ENCODE data around the gene SUN2.

Gene SUN2

DNA sequence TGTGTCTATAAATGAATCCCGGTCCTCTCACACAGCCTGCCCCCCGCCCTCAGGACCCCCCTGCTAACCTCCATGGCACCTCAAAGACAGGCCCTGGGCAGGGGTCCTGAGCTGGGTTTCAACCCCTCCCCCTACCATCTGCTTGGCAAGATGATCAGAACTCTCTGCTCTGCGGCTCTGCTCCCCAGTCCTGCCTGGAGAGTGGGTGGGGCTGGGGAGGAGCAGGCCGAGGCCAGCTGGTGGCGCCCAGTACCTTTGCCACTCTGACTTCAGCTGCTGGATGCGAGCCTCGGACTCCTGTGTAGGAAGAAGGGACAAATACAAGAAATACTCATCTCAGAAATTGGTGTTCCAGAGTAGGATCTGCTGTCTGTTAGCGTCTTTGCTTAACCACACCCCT is 15.0 kb downstream of the SUN2 start:
- TF ChIP-seq TCF12 (IDR thresholded peaks at IDR 0.05; ENCODE audit: low read depth) (no peak), NFIC (IDR thresholded peaks at IDR 0.05) (no peak), FOXM1 (IDR thresholded peaks at IDR 0.05; ENCODE audit: borderline replicate concordance, low read depth) (no peak), TEAD4 (IDR thresholded peaks at IDR 0.05) (no peak), REST (IDR thresholded peaks at IDR 0.05; ENCODE audit: low read depth) (no peak), EGR1 (IDR thresholded peaks at IDR 0.05) (no peak), TAF1 (IDR thresholded peaks at IDR 0.05; ENCODE audit: low read depth) (no peak), RAD21 (IDR thresholded peaks at IDR 0.05; ENCODE audit: low read depth) (no peak), ZBTB7A (IDR thresholded peaks at IDR 0.05; ENCODE audit: low read depth) (no peak), CREB1 (IDR thresholded peaks at IDR 0.05; ENCODE audit: low read depth) (no peak), CEBPB (IDR thresholded peaks at IDR 0.05) (no peak), YY1 (IDR thresholded peaks at IDR 0.05; ENCODE audit: low read depth) (no peak), EP300 (IDR thresholded peaks at IDR 0.05; ENCODE audit: borderline replicate concordance) (no peak)

DNA sequence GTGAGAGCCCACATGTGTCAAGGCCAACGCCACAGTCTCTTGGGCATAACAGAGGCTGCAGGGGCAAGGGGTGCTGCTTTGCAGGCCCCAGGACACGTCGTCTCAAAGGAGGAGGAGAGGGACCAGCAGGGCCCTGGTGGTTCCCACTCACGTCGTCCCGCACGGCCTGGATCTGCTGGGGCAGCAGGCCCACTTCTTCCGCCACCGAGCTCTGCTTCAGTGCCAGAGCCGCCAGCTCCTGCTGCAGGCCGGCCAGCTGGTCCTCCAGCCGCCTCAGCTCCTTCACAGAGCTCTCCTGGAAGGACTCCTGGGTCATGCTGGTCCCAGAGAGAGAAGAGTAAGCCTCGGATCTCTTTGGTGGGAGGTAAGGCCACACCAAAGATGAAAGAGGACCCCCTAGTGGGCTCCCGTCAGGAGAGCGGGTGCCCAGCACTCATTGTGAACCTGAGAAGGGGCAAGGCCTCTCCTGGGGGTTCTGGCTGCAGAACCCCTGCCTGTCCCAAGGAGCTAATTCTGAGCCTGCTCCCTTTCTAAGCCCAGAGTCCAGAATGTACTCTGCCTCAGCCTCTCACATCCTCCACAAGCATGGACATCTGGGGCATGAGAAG is 15.6 kb downstream of the SUN2 start:
- TF ChIP-seq REST (IDR thresholded peaks at IDR 0.05; ENCODE audit: low read depth), result no peak
- TF ChIP-seq, protein P1, sequence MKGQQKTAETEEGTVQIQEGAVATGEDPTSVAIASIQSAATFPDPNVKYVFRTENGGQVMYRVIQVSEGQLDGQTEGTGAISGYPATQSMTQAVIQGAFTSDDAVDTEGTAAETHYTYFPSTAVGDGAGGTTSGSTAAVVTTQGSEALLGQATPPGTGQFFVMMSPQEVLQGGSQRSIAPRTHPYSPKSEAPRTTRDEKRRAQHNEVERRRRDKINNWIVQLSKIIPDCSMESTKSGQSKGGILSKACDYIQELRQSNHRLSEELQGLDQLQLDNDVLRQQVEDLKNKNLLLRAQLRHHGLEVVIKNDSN (IDR thresholded peaks at IDR 0.05), result no peak
- TF ChIP-seq TEAD4 (IDR thresholded peaks at IDR 0.05), result no peak

GRCh38 chr22:38739300-38740055 is 16.3 kb downstream of the SUN2 start:
- no peak for TF ChIP-seq TCF12 (IDR thresholded peaks at IDR 0.05; ENCODE audit: low read depth)
- no peak for TF ChIP-seq RAD21 (IDR thresholded peaks at IDR 0.05; ENCODE audit: low read depth)
- no peak for TF ChIP-seq EGR1 (IDR thresholded peaks at IDR 0.05)
- TF ChIP-seq NFIC (IDR thresholded peaks at IDR 0.05), result no peak
- no peak for TF ChIP-seq TAF1 (IDR thresholded peaks at IDR 0.05; ENCODE audit: low read depth)
- no peak for TF ChIP-seq EP300 (IDR thresholded peaks at IDR 0.05; ENCODE audit: borderline replicate concordance)
- no peak for TF ChIP-seq CREB1 (IDR thresholded peaks at IDR 0.05; ENCODE audit: low read depth)
- TF ChIP-seq TEAD4 (IDR thresholded peaks at IDR 0.05), result no peak
- TF ChIP-seq ZBTB7A (IDR thresholded peaks at IDR 0.05; ENCODE audit: low read depth), result no peak
- TF ChIP-seq REST (IDR thresholded peaks at IDR 0.05; ENCODE audit: low read depth), result no peak
- TF ChIP-seq YY1 (IDR thresholded peaks at IDR 0.05; ENCODE audit: low read depth), result no peak
- TF ChIP-seq MAX (IDR thresholded peaks at IDR 0.05), result no peak
- no peak for TF ChIP-seq FOXM1 (IDR thresholded peaks at IDR 0.05; ENCODE audit: borderline replicate concordance, low read depth)
- TF ChIP-seq, protein P1 (IDR thresholded peaks at IDR 0.05), result no peak
- no peak for TF ChIP-seq CEBPB (IDR thresholded peaks at IDR 0.05)

- TF ChIP-seq TCF12 (IDR thresholded peaks at IDR 0.05; ENCODE audit: low read depth) (no peak), CEBPB (IDR thresholded peaks at IDR 0.05) (no peak), TEAD4 (IDR thresholded peaks at IDR 0.05) (no peak), RAD21 (IDR thresholded peaks at IDR 0.05; ENCODE audit: low read depth) (no peak), EP300 (IDR thresholded peaks at IDR 0.05; ENCODE audit: borderline replicate concordance) (no peak), NFIC (IDR thresholded peaks at IDR 0.05) (no peak), YY1 (IDR thresholded peaks at IDR 0.05; ENCODE audit: low read depth) (no peak), CREB1 (IDR thresholded peaks at IDR 0.05; ENCODE audit: low read depth) (no peak), FOXM1 (IDR thresholded peaks at IDR 0.05; ENCODE audit: borderline replicate concordance, low read depth) (no peak), MAX (IDR thresholded peaks at IDR 0.05) (no peak), TAF1 (IDR thresholded peaks at IDR 0.05; ENCODE audit: low read depth) (no peak), REST (IDR thresholded peaks at IDR 0.05; ENCODE audit: low read depth) (no peak), ZBTB7A (IDR thresholded peaks at IDR 0.05; ENCODE audit: low read depth) (no peak), EGR1 (IDR thresholded peaks at IDR 0.05) (no peak)
- TF ChIP-seq, protein P1 (IDR thresholded peaks at IDR 0.05), result no peak
Observed at GRCh38 chr22:38738475-38739070, 17.2 kb downstream of the SUN2 start.
